EH (cell line): Measurements from ENCODE around the gene SLC9A2.

ENCODE experiments used
- DNase-seq: peaks from one replicate; pipeline ENCODE4 v3.0.0-alpha.2; 2015; ENCODE audit warnings: low read depth

The SLC9A2 gene

GRCh38 chr2:102618452-102619413 lies 620 bp upstream of the SLC9A2 start:
- DNase-seq, result peak; percentile 3

- DNase-seq, result no peak
These were observed 979 bp downstream of the SLC9A2 start for GRCh38 chr2:102620332-102620731.

- no peak for DNase-seq
These were observed 2.3 kb downstream of the SLC9A2 start for GRCh38 chr2:102621630-102622029.

DNA sequence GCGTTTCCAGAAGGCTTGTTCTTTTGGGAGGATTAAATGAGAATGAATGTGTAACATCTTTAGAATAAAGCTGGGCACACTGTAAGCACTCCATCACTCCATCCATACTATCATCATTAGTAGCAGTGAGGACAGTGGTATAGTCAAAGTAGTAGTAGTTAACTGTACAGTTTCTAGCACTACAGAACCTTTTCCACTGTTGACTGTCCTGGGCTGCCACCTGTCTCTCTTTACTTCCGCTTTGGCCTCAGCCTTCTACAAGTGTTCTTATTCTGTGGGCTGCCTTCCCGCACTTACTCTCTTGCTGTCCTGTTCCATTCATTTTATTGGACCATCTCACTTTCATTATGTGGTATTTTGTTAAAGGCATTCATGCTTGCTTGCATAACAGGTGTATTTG lies 3.3 kb downstream of the SLC9A2 start:
- DNase-seq, result no peak

DNA sequence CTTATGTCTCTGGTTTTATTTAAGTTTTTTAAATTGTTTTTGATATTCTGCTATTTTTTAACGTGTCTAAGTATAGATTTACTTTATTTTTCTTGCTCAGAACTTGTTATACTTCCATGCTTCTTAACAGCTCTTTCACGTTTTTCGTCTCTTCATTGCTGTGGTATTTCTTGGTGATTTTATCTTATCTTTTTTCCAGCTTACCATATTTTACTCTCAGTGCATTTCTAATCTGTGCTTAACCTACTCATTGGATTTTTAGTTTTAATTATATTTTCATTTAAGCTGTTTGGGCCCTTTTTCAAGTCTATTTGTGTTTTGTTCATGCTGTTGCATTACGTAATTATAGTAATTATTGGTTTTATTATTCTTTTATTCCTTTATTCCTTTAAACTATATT lies 11.1 kb downstream of the SLC9A2 start:
- no peak for DNase-seq

DNA sequence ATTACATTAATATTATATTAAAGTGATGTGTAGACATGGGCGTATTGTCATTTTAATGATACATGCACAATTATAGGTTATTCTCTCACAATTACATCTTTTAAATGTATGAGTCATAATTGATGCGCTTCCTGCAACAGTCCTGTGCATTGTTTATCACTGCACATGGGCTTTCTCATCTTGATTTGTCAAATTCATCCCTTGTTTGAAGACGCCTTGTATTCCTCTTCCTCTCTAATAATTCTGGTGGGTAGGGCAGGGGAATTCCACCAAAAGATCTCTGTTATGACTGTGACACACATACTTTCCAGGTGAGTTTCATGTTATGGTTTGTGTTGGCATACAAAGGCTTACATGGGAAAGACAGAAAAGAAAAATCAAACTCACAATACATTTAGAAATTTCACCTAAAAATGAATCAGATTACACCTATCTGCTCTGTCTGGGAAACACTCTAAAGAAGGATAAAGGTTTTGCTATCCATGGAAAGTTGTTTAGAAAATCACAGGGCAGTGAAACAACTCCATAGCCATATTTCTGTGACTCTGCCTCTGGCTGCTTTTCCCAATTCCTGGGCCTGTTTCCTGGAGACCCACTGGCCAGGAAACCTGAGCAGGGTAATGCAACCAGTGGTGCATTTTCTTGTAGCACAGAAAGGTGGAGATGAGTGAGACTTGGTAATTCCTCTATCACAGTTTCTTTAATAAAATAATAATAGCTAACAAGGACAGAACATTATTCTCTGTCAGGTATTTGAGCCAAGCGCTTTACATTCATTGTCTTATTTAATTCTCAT lies 13.2 kb downstream of the SLC9A2 start:
- DNase-seq, result no peak

- DNase-seq, result no peak
These were observed 15.5 kb downstream of the SLC9A2 start for GRCh38 chr2:102634831-102635241.

GRCh38 chr2:102635317-102635716 lies 16.0 kb downstream of the SLC9A2 start:
- no peak for DNase-seq

DNA sequence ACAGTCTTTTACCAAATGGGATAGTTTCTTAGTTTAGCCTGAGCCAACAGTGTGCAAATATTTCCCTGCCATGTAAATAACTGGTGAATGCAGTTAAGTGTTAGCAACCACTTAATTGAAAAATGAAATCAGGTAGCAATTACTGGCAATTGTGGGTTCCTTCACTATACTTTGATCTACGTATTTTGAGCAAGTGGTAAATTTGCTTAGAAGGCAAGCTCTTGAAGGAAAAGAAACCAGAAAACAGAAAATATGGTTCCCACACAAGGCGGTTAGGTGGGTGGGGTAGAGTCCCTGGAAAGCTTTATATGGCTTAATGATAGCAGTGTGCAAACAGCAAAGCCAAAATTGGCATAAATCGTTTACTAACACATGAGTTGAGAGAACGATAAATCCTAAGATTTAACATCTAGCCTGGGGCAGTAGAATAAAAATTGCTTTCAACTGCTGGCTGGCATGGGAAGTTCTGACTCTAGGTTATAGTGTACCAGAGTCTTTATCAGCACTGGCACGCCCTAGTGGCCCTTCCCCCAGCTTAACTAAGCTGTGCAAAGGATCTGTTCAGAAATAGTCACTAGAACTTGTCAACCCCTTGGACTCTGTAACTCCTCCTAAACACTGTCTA lies 17.0 kb downstream of the SLC9A2 start:
- DNase-seq, result no peak

GRCh38 chr2:102637358-102637757 lies 18.0 kb downstream of the SLC9A2 start:
- DNase-seq, result no peak

DNA sequence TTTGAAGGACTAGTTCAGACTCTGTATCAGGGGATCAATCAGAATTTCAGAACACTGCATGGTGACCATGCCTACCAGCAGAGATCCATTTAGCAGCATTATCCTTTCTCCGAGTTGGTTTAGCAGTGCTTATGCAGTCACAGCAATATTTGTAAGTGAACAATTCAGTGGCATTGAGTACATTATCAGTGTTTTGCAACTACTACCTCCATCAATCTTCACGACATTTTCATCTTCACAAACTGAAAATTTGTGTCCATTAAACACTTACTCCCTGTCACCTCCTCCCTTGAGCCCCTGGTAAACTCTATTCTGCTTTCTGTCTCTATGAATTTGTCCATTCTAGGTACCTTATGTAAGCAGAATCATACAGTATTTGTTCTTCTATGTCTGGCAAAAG lies 20.1 kb downstream of the SLC9A2 start:
- DNase-seq, result no peak

GRCh38 chr2:102652126-102652525 lies 32.8 kb downstream of the SLC9A2 start:
- no peak for DNase-seq

DNA sequence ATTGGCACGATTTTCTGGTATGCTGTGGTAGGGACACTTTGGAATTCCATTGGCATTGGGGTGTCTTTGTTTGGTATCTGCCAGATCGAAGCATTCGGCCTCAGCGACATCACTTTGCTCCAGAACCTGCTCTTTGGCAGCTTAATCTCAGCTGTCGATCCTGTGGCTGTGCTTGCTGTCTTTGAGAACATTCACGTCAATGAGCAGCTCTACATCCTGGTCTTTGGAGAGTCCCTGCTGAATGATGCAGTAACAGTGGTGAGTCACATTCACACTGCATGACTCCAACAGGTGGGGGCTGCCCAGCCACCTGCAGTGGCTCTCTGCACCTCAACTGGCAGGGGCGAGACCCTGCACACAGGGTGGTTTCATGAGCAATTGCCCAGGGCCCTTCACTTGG lies 38.4 kb downstream of the SLC9A2 start:
- DNase-seq, result no peak

- no peak for DNase-seq
These were observed 40.7 kb downstream of the SLC9A2 start for GRCh38 chr2:102660070-102660469.

DNA sequence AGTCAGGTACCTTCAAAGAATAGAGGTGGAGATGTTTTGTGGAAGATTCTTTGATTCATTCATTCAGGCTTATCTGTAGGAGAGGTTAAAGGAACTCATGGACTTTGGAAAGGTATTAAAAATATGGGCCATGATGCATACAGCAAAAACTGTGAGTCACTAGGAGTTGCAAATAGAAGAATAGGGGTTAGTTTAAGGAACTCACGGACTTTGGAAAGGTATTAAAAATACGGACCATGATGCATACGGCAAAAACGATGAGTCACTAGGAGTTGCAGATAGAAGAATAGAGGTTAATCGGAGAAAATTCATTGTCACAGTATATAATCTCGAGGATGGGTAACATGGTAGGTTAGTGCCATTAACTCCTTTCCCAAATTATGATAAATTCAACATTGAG lies 41.2 kb downstream of the SLC9A2 start:
- DNase-seq, result no peak

- DNase-seq, result no peak
These were observed 42.5 kb downstream of the SLC9A2 start for GRCh38 chr2:102661846-102662245.

- no peak for DNase-seq
These were observed 43.5 kb downstream of the SLC9A2 start for GRCh38 chr2:102662833-102663232.

DNA sequence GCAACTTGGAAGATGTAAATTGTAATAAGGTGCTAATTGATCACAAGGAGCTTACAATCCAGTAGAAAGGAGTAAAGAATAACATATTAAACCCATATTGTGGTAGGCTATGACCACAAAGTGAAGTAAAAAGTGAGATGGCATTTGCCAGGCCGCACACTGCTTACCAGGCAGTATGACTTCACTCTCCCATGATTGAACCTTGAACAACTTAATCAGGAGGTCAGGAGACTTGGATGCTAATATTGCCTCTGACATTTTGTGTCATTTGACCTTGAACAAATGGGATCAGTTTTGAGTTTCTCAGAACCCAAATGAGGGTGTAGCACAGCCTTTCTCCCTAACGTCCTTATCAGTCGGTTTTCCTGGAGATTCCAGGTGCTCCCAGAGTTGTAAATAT lies 44.0 kb downstream of the SLC9A2 start:
- DNase-seq, result no peak

DNA sequence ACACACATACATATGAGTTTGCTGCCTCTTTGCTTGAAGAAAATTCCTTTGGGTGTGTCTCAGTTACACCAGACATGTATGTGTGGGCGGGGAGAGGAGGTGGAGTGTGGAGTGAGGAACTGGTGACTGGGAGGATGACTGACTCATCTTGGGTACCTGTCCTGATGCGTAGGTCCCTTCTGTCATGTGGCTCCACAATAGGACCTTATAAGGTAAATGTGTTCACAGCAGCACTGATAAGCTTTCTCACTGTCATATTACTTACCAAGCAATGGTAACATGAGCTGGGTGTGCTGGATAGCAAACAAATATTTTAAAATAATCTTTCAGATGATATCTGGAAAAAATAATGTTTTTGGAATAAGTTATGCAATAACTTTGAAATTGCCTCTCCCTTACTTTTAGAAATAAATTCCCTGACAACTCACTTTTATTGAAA lies 45.1 kb downstream of the SLC9A2 start:
- DNase-seq, result no peak

DNA sequence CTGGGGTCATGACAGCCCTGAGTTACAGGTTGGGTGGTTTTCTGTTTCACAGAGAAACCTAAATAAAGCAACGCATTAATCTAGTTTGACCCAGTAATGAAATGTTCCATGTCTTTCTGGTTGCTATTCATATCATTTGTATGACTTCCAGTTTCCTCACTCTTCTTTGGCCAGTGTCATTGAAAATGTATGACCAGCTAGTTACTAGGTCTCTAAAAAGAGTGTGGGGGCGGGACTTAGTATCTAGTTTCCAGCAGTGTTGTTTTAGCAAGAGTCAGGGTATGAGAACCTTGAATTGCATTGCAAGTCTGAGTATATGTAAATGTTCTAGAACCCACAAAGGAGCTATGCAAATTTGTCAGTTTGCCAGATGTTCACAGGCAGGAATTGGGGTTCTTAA lies 47.7 kb downstream of the SLC9A2 start:
- no peak for DNase-seq

DNA sequence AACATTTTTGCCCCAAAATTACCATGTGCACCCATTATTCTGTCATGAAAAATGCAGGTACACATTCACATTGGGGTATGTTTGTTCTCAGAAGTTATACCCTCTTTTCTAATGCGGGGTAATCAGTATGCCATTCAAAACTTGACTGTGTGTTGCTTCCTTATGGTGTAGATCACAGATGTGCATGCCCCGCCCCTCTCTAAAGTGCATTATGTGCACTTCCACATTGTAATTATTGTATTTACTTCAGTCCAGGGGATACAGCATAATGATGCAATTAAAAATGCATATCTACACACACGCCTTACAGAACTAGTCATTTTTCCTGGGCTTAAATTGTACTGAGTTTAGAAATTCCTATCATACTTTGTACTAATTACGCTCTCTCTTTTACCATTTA lies 48.8 kb downstream of the SLC9A2 start:
- DNase-seq, result no peak

DNA sequence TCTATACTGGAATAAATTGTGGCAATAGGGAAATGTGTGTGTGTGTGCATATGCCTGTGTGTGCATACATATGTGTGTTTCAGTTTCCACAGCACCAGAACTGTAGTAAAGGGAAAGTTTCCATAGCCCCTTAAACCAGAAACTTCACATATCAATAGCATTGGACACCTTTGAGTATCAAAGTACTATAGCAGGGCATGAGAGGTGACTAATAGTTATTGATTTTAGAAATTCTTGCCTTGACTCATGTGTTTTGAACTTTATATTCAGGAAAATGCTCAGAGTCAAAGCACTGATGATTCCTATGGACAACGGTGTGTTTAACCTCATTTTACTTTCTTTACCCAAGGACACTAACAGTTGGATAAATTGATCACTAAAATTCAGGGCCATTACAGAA lies 50.0 kb downstream of the SLC9A2 start:
- DNase-seq, result no peak
